Measurements from ENCODE around the gene UROC1. TPM values are rescaled to one million over a fixed set of nuclear protein-coding genes. Genes with fewer than 3 reads are reported as not detected.

The UROC1 gene
- total and polyA plus RNA-seq, 9 of the 15 experiments (the other 6 are each of a cell fraction or from before 2014, with no cell fraction given) = not detected

GRCh38 chr3:126557761-126558160 lies 40.2 kb upstream of the UROC1 start:
- POLR2A ChIA-PET = interaction anchor here (0.6 kb wide), 1 partner anchor 20 kb away, joined by 4 read pairs; no protein-coding TSS in a partner anchor
- Histone ChIP-seq H2AFZ (ENCODE audit: low read depth, low read length) (no peak overlapping the region), H3K79me2 (ENCODE audit: control insufficient read depth, insufficient read depth, low read length) (no peaks in the 10 kb centered on the region), H3K4me3 (no peak overlapping the region), H3K4me1 (replicated peaks in 1 of 2; ENCODE audit: control insufficient read depth in 2 of 2, insufficient read depth in 2 of 2, low read length in 2 of 2) (no peaks in the 10 kb centered on the region), H4K20me1 (replicated peaks; ENCODE audit: control insufficient read depth, insufficient read depth, low read length) (no peaks in the 10 kb centered on the region; the same call in 1 of the 2 replicates), H3K9ac (ENCODE audit: insufficient read depth in 1 of 2, low read depth in 2 of 2, low read length in 2 of 2) (no peak overlapping the region), H3K27me3 (ENCODE audit: control insufficient read depth in 2 of 2, insufficient read depth in 2 of 2, low read length in 2 of 2) (peaks cover 4 to 25% of the 10 kb centered on the region in 2 experiments; a peak in 2 of 5 replicates), H3K9me1 (ENCODE audit: control insufficient read depth, insufficient read depth, low read length) (no peaks in the 10 kb centered on the region), H3K9me3 (replicated peaks; ENCODE audit: control insufficient read depth, insufficient read depth, low read depth, low read length) (no peaks in the 10 kb centered on the region), H3K27ac (ENCODE audit: extremely low read depth, low read depth, low read length) (no peak overlapping the region), H3K36me3 (ENCODE audit: control insufficient read depth, insufficient read depth, low read length) (no peaks in the 10 kb centered on the region), H3K4me2 (ENCODE audit: insufficient read depth, low read length) (no peak overlapping the region)
- no peak for FAIRE-seq
- WGBS (ENCODE audit: insufficient coverage, low coverage, missing lambda C conversion rate) = 0% methylated on average over 5 of the region's 6 CpGs
- CTCF ChIA-PET (ENCODE audit: low intra/inter-chr PET ratio) = no interaction called here
- ATAC-seq = no peak
- DNase-seq (ENCODE audit: extremely low read depth in 1 of 4, low spot score in 3 of 4) = no peak
- BruUV-seq (replicated peaks) = no TSS peak
- in situ Hi-C loops (cut with MboI) (no loop called here), intact Hi-C loops (cut with micrococcal nuclease) (no loop called here)
- no peak for TF ChIP-seq NFXL1 (CRISPR knock-in tag; IDR thresholded peaks at IDR 0.05)
- TF ChIP-seq GTF2E2 (tag; IDR thresholded peaks at IDR 0.05) = no peak
- TF ChIP-seq CBFB (CRISPR knock-in tag; IDR thresholded peaks at IDR 0.05) = no peak
- TF ChIP-seq MIER1 (IDR thresholded peaks at IDR 0.05; ENCODE audit: low read depth) = no peak
- no peak for TF ChIP-seq ZNF347 (CRISPR knock-in tag; IDR thresholded peaks at IDR 0.05; ENCODE audit: low read depth)
- TF ChIP-seq SAFB2 (IDR thresholded peaks at IDR 0.05; ENCODE audit: borderline replicate concordance, low read depth, low read length, severe bottlenecking) = no peak
- TF ChIP-seq HDAC1 (IDR thresholded peaks at IDR 0.05) = no peak
- TF ChIP-seq ZNF280B (CRISPR knock-in tag; IDR thresholded peaks at IDR 0.05) = no peak
- TF ChIP-seq MAFG (tag; conservative IDR thresholded peaks at IDR 0.05) = no peak
- TF ChIP-seq TCFL5 (CRISPR knock-in tag; conservative IDR thresholded peaks at IDR 0.05) = no peak
- no peak for TF ChIP-seq STAT6 (CRISPR knock-in tag; IDR thresholded peaks at IDR 0.05)
- no peak for TF ChIP-seq ZNF79 (CRISPR knock-in tag; IDR thresholded peaks at IDR 0.05; ENCODE audit: low read depth)
- TF ChIP-seq MCM2 (IDR thresholded peaks at IDR 0.05; ENCODE audit: low read depth) = no peak
- no peak for TF ChIP-seq AFF1 (IDR thresholded peaks at IDR 0.05; ENCODE audit: low read depth in 1 of 2, partially characterized antibody in 2 of 2)
